ENCODE data around the gene TIPRL. TPM values are rescaled to one million over a fixed set of nuclear protein-coding genes. Genes with fewer than 3 reads are reported as not detected.

Gene TIPRL
- total and polyA plus RNA-seq, 9 of the 15 experiments (the other 6 are each of a cell fraction or from before 2014, with no cell fraction given) = 41.4 to 90.2 (median 69.9) TPM

- TF ChIP-seq ZNF398 (CRISPR knock-in tag; IDR thresholded peaks at IDR 0.05) (no peak), ZNF280B (CRISPR knock-in tag; IDR thresholded peaks at IDR 0.05) (no peak), PML (IDR thresholded peaks at IDR 0.05; ENCODE audit: low read length) (peak; percentile 52), TAF1 (IDR thresholded peaks at IDR 0.05; ENCODE audit: control insufficient read depth, extremely low read depth, insufficient read depth, low read length, severe bottlenecking) (peak; percentile 86), TEAD4 (IDR thresholded peaks at IDR 0.05; ENCODE audit: low read length) (no peak), TEAD4 (CRISPR knock-in tag; IDR thresholded peaks at IDR 0.05; ENCODE audit: borderline replicate concordance) (no peak), ZSCAN29 (IDR thresholded peaks at IDR 0.05) (no peak), SMARCC2 (IDR thresholded peaks at IDR 0.05; ENCODE audit: low read depth) (no peak), GTF2B (IDR thresholded peaks at IDR 0.05; ENCODE audit: extremely low read depth, insufficient read length) (no peak), PYGO2 (tag; IDR thresholded peaks at IDR 0.05) (0 out of 2 replicates have a peak, but pooled peaks have one; percentile 30), IRF1 (CRISPR knock-in tag; IDR thresholded peaks at IDR 0.05; ENCODE audit: borderline replicate concordance) (no peak), SLC30A9 (CRISPR knock-in tag; IDR thresholded peaks at IDR 0.05) (no peak), ZNF3 (CRISPR knock-in tag; IDR thresholded peaks at IDR 0.05) (no peak), ATF1 (CRISPR knock-in tag; IDR thresholded peaks at IDR 0.05) (peak; percentile 32), ATF1 (tag; IDR thresholded peaks at IDR 0.05) (peak; percentile 99)
These were observed at the start of gene TIPRL (continued) for GRCh38 chr1:168178638-168179437.
